Measurements from ENCODE around the gene AP2S1. TPM values are rescaled to one million over a fixed set of nuclear protein-coding genes. Genes with fewer than 3 reads are reported as not detected.
"Not testable (repeated sequence)": the region's sequence is repeated elsewhere in the genome, so short reads cannot be mapped to it uniquely, and the experiment has no call there.

AP2S1 gene
- polyA plus RNA-seq, 1 donor: 78.8 TPM

GRCh38 chr19:46860125-46860845, 9.6 kb upstream of the AP2S1 start:
- H3K27me3 ChIP-seq (ENCODE audit: control insufficient read depth, insufficient read depth, low read length): no peaks in the 10 kb centered on the region
- DNase-seq: peak; percentile 98 to 99
- H3K27ac ChIP-seq (ENCODE audit: low read length): peak overlapping the region; percentile 93
- H3K36me3 ChIP-seq (ENCODE audit: control insufficient read depth, insufficient read depth, low read length): no peaks in the 10 kb centered on the region
- H3K9me3 ChIP-seq (ENCODE audit: control insufficient read depth, low read depth, low read length): no peaks in the 10 kb centered on the region
- WGBS (ENCODE audit: insufficient coverage, low lambda C conversion rate): no CpG with 5 or more reads among the region's 89 CpGs
- peak overlapping the region; percentile 74 for H3K4me3 ChIP-seq (ENCODE audit: low read length)
- peaks cover 30% of the 10 kb centered on the region for H3K4me1 ChIP-seq (ENCODE audit: control insufficient read depth, insufficient read depth, low read length)

- Histone ChIP-seq H3K27ac (ENCODE audit: low read length) (peak overlapping the region; percentile 93), H3K4me3 (ENCODE audit: low read length) (peak overlapping the region; percentile 74), H3K27me3 (ENCODE audit: control insufficient read depth, insufficient read depth, low read length) (no peaks in the 10 kb centered on the region), H3K9me3 (ENCODE audit: control insufficient read depth, low read depth, low read length) (no peaks in the 10 kb centered on the region), H3K4me1 (ENCODE audit: control insufficient read depth, insufficient read depth, low read length) (peaks cover 30% of the 10 kb centered on the region), H3K36me3 (ENCODE audit: control insufficient read depth, insufficient read depth, low read length) (no peaks in the 10 kb centered on the region)
- WGBS (ENCODE audit: insufficient coverage, low lambda C conversion rate): 80% methylated on average over 2 of the region's 18 CpGs
- DNase-seq: peak in 1 of 2 donors; percentile 32
Measured at GRCh38 chr19:46859637-46860124, 9.0 kb upstream of the AP2S1 start.

DNA sequence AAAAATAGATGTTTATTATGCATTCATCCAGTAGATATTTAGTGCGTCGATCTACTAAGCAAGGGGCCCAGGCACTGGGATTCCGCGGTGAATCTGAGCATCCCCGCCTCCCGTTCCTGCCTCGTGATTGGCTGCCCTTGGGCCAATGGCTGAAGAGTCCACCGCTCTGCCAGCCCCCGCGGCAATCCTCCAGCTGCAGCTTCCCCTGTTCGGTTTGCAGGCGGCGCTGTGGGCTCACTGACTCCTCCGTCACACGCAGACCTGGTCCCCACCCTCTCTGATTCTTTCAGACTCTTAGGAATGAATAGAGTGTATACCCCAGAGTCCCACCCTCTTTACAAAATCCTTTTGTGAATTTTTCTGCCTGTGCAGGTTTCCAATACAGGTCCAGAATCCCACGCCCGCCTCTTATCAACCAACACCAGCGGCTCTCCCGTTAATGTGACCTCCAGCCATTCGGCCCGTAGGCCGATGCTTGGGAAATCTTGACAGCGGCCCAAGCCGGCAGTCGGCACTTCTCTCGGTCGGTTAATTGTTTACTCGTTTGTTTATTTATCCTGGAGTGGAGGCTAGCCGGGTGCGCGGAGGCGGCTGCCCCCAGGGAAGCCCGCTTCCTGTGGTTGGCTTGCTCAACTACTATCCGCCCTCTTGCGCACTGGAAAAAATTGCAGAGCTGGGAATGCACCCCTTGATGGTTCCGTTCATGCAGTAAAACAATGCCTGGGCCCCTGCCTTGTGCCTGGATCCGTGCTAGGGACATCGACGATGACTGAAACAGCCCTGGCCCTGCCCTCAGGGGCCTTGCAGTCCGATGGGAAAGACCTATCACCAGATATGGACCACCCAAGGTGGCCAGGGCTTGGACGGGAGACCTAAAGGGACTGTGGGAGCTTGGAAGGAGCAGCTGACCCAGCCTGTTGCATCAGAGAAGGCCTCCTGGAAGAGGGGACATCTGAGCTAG, 5.7 kb upstream of the AP2S1 start:
- Histone ChIP-seq H3K4me3 (ENCODE audit: low read length) (peak overlapping the region; percentile 46), H3K9me3 (ENCODE audit: control insufficient read depth, low read depth, low read length) (no peaks in the 10 kb centered on the region), H3K4me1 (ENCODE audit: control insufficient read depth, insufficient read depth, low read length) (peaks cover 24% of the 10 kb centered on the region), H3K27me3 (ENCODE audit: control insufficient read depth, insufficient read depth, low read length) (no peaks in the 10 kb centered on the region), H3K27ac (ENCODE audit: low read length) (peak overlapping the region; percentile 67), H3K36me3 (ENCODE audit: control insufficient read depth, insufficient read depth, low read length) (no peaks in the 10 kb centered on the region)
- no CpG with 5 or more reads among the region's 41 CpGs for WGBS (ENCODE audit: insufficient coverage, low lambda C conversion rate)
- DNase-seq: peak; percentile 91 to 92

- H3K27me3 ChIP-seq (ENCODE audit: control insufficient read depth, insufficient read depth, low read length); H3K9me3 ChIP-seq (ENCODE audit: control insufficient read depth, low read depth, low read length); DNase-seq; H3K36me3 ChIP-seq (ENCODE audit: control insufficient read depth, insufficient read depth, low read length); H3K27ac ChIP-seq (ENCODE audit: low read length); H3K4me3 ChIP-seq (ENCODE audit: low read length): not testable (repeated sequence)
- peaks cover 25% of the 10 kb centered on the region for H3K4me1 ChIP-seq (ENCODE audit: control insufficient read depth, insufficient read depth, low read length)
- WGBS (ENCODE audit: insufficient coverage, low lambda C conversion rate): no CpG with 5 or more reads among the region's 13 CpGs
Measured at GRCh38 chr19:46854698-46855097, 4.1 kb upstream of the AP2S1 start.

- WGBS (ENCODE audit: insufficient coverage, low lambda C conversion rate): no CpG with 5 or more reads among the region's 1 CpG
- Histone ChIP-seq H3K9me3 (ENCODE audit: control insufficient read depth, low read depth, low read length) (no peaks in the 10 kb centered on the region), H3K27ac (ENCODE audit: low read length) (no peak overlapping the region), H3K27me3 (ENCODE audit: control insufficient read depth, insufficient read depth, low read length) (no peaks in the 10 kb centered on the region), H3K36me3 (ENCODE audit: control insufficient read depth, insufficient read depth, low read length) (no peaks in the 10 kb centered on the region), H3K4me3 (ENCODE audit: low read length) (no peak overlapping the region), H3K4me1 (ENCODE audit: control insufficient read depth, insufficient read depth, low read length) (peaks cover 29% of the 10 kb centered on the region)
- DNase-seq: no peak
Measured at GRCh38 chr19:46852830-46853229, 2.2 kb upstream of the AP2S1 start.

DNA sequence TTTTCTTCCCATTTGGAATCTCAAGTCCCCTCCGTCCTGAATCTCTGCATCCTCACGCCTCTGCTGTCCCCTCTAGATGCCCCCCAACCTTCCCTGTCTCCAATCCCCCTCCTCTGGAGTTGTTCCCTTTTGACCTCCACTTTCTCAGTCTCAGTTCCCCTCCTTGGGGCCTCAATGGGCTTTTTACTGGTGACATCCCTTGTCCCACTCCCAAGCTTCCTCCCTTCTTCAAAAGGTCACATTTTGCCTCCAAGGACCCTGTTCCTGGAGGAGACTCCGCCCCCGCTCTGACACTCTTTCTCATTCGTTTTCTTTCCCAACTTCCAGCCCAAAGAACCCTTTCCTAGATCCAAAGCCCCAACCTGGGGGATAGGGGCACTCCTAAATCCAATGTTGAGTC, 1.0 kb downstream of the AP2S1 start:
- Histone ChIP-seq H3K27me3 (ENCODE audit: control insufficient read depth, insufficient read depth, low read length) (no peaks in the 10 kb centered on the region), H3K4me3 (ENCODE audit: low read length) (peak overlapping the region; percentile 97), H3K36me3 (ENCODE audit: control insufficient read depth, insufficient read depth, low read length) (peaks cover 10% of the 10 kb centered on the region), H3K9me3 (ENCODE audit: control insufficient read depth, low read depth, low read length) (no peaks in the 10 kb centered on the region), H3K27ac (ENCODE audit: low read length) (peak overlapping the region; percentile 90), H3K4me1 (ENCODE audit: control insufficient read depth, insufficient read depth, low read length) (peaks cover 18% of the 10 kb centered on the region)
- DNase-seq: peak in 1 of 2 donors; percentile 14
- 20% methylated on average over 1 of the region's 5 CpGs for WGBS (ENCODE audit: insufficient coverage, low lambda C conversion rate)

- no peaks in the 10 kb centered on the region for H3K9me3 ChIP-seq (ENCODE audit: control insufficient read depth, low read depth, low read length)
- no peak overlapping the region for H3K4me3 ChIP-seq (ENCODE audit: low read length)
- no peak overlapping the region for H3K27ac ChIP-seq (ENCODE audit: low read length)
- H3K4me1 ChIP-seq (ENCODE audit: control insufficient read depth, insufficient read depth, low read length): peaks cover 10% of the 10 kb centered on the region
- WGBS (ENCODE audit: insufficient coverage, low lambda C conversion rate): no CpG with 5 or more reads among the region's 2 CpGs
- H3K27me3 ChIP-seq (ENCODE audit: control insufficient read depth, insufficient read depth, low read length): no peaks in the 10 kb centered on the region
- H3K36me3 ChIP-seq (ENCODE audit: control insufficient read depth, insufficient read depth, low read length): peaks cover 18% of the 10 kb centered on the region
- no peak for DNase-seq
Measured at GRCh38 chr19:46848389-46848788, 2.3 kb downstream of the AP2S1 start.

- WGBS (ENCODE audit: insufficient coverage, low lambda C conversion rate): no CpG with 5 or more reads among the region's 11 CpGs
- no peak overlapping the region for H3K27ac ChIP-seq (ENCODE audit: low read length)
Measured at GRCh38 chr19:46847528-46847927, 3.1 kb downstream of the AP2S1 start.

DNA sequence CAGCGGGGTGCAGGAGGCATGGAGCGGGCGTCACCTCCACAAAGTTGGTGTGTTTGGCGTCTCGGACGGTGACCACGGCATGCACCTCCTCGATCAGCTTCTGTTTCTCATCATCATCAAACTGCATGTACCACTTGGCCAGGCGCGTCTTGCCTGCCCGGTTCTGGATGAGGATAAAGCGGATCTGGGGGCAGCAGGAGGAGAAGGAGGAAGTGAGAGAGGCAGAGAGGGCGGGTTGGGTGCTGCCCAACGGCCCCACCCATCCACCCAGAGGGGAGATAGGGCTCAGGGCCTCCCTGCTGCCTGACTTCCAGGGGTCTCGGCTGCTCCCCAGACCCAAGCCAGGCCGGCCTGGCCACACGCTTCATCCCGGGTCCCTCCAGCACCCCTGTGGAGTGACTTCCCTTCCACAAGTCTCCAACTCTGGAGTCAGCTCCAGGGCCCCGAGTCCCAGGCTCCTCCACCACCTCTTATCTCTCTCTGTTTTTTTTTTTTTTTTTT, 4.6 kb downstream of the AP2S1 start:
- H3K4me1 ChIP-seq (ENCODE audit: control insufficient read depth, insufficient read depth, low read length): peaks cover 10% of the 10 kb centered on the region
- no peak for DNase-seq
- H3K4me3 ChIP-seq (ENCODE audit: low read length): no peak overlapping the region
- H3K36me3 ChIP-seq (ENCODE audit: control insufficient read depth, insufficient read depth, low read length): peaks cover 40% of the 10 kb centered on the region
- no peak overlapping the region for H3K27ac ChIP-seq (ENCODE audit: low read length)
- no peaks in the 10 kb centered on the region for H3K27me3 ChIP-seq (ENCODE audit: control insufficient read depth, insufficient read depth, low read length)
- H3K9me3 ChIP-seq (ENCODE audit: control insufficient read depth, low read depth, low read length): no peaks in the 10 kb centered on the region
- WGBS (ENCODE audit: insufficient coverage, low lambda C conversion rate): no CpG with 5 or more reads among the region's 19 CpGs

More at GRCh38 chr19:46847528-46847927, 3.1 kb downstream of the AP2S1 start:
- Histone ChIP-seq H3K27me3 (ENCODE audit: control insufficient read depth, insufficient read depth, low read length) (no peaks in the 10 kb centered on the region), H3K4me3 (ENCODE audit: low read length) (no peak overlapping the region), H3K36me3 (ENCODE audit: control insufficient read depth, insufficient read depth, low read length) (peaks cover 27% of the 10 kb centered on the region), H3K4me1 (ENCODE audit: control insufficient read depth, insufficient read depth, low read length) (peaks cover 10% of the 10 kb centered on the region), H3K9me3 (ENCODE audit: control insufficient read depth, low read depth, low read length) (no peaks in the 10 kb centered on the region)
- no peak for DNase-seq

- Histone ChIP-seq H3K4me1 (ENCODE audit: control insufficient read depth, insufficient read depth, low read length) (peaks cover 14% of the 10 kb centered on the region), H3K9me3 (ENCODE audit: control insufficient read depth, low read depth, low read length) (no peaks in the 10 kb centered on the region), H3K4me3 (ENCODE audit: low read length) (no peak overlapping the region), H3K36me3 (ENCODE audit: control insufficient read depth, insufficient read depth, low read length) (peaks cover 44% of the 10 kb centered on the region), H3K27ac (ENCODE audit: low read length) (no peak overlapping the region), H3K27me3 (ENCODE audit: control insufficient read depth, insufficient read depth, low read length) (no peaks in the 10 kb centered on the region)
- no peak for DNase-seq
- 40% methylated on average over 1 of the region's 9 CpGs for WGBS (ENCODE audit: insufficient coverage, low lambda C conversion rate)
Measured at GRCh38 chr19:46844067-46844489, 6.6 kb downstream of the AP2S1 start.
